Panc1 (cell line): Measurements from ENCODE around the gene L3MBTL3. TPM values are rescaled to one million over a fixed set of nuclear protein-coding genes. Genes with fewer than 3 reads are reported as not detected.

Experiments used
- ATAC-seq: fragments of 200-7000 bp; cut with Tn5 transposase; 2 replicates; pipeline ENCODE4 v1.9.1; 2020; ENCODE audit warnings: mild to moderate bottlenecking, moderate library complexity
- BruUV-seq: library from RNA; stranded (reverse); fragments of 400-500 nt; replicated peaks from 2 replicates; lab custom pipeline; 2021; lab: Mats Ljungman, UMichigan
- CTCF ChIA-PET: fragments of 300-600 bp; sonication (Branson Sonifier 250); formaldehyde crosslinking; loops from one replicate; lab custom pipeline; 2022; ENCODE audit warnings: antibody characterized with exemption; lab: Charles Lee
- POLR2A ChIA-PET: fragments of 300-600 bp; sonication (Branson Sonifier 250); formaldehyde crosslinking; loops from one replicate; lab custom pipeline; 2022; ENCODE audit warnings: antibody characterized with exemption; lab: Charles Lee
- DNase-seq: peaks from one replicate; pipeline ENCODE4 v3.0.0-alpha.2; 2010; ENCODE audit warnings: low read depth, low spot score
- H3K27ac ChIP-seq: 2 replicates; pipeline ENCODE4 v1.5.1; 2011; ENCODE audit warnings: mild to moderate bottlenecking, low read length, inconsistent platforms
- H3K27me3 ChIP-seq: fragments of 200-500 bp; sonication (Bioruptor generic); 2 replicates; pipeline ENCODE4 v1.6.0; 2014; ENCODE audit warnings: low read length, inconsistent platforms; ENCODE audit not compliant: control insufficient read depth, insufficient read depth
- H3K36me3 ChIP-seq: fragments of 200-500 bp; sonication (Bioruptor generic); 2 replicates; pipeline ENCODE4 v1.5.1; 2014; ENCODE audit warnings: inconsistent platforms, mild to moderate bottlenecking, low read length, moderate library complexity; ENCODE audit not compliant: control insufficient read depth, insufficient read depth
- H3K4me1 ChIP-seq: 2 replicates; pipeline ENCODE4 v1.5.1; 2011; ENCODE audit warnings: inconsistent platforms, mild to moderate bottlenecking, low read length, moderate library complexity; ENCODE audit not compliant: control insufficient read depth, insufficient read depth
- H3K4me3 ChIP-seq, 2 experiments: 2 replicates each; pipeline ENCODE4 v1.5.1; 2011 to 2012; ENCODE audit warnings: low read depth in 2 of 2, low read length in 2 of 2, mild to moderate bottlenecking in 2 of 2, inconsistent platforms in 1 of 2, moderate library complexity in 1 of 2
- H3K9me3 ChIP-seq: fragments of 200-500 bp; sonication (Bioruptor generic); 2 replicates; pipeline ENCODE4 v1.5.1; 2014; ENCODE audit warnings: low read depth, mild to moderate bottlenecking, inconsistent platforms, low read length, moderate library complexity; ENCODE audit not compliant: control insufficient read depth, insufficient read depth
- POLR2AphosphoS5 ChIP-seq: IDR thresholded peaks from 2 replicates; pipeline ENCODE4 v1.6.1; 2012; ENCODE audit warnings: mild to moderate bottlenecking, low read depth, low read length, moderate library complexity
- SIN3A ChIP-seq: IDR thresholded peaks from 2 replicates; pipeline ENCODE4 v1.6.1; 2012; ENCODE audit warnings: low read depth, mild to moderate bottlenecking, low read length, moderate library complexity, borderline replicate concordance; ENCODE audit not compliant: insufficient read depth
- TCF7L2 ChIP-seq: IDR thresholded peaks from 2 replicates; pipeline ENCODE4 v1.6.1; 2011; ENCODE audit warnings: mild to moderate bottlenecking, low read depth, low read length, inconsistent platforms
- in situ Hi-C: cut with HindIII; loops from 2 replicates; pipeline ENCODE4 v1.10.0; 2016; ENCODE audit warnings: low sequenced_read_pairs, low pct_unique_long_range_greater_than_20kb
- intact Hi-C: fragments of 100-400 bp; cut with micrococcal nuclease; formaldehyde crosslinking; loops from one replicate; pipeline ENCODE4 v1.10.0; 2022; ENCODE audit not compliant: unreplicated experiment
- total RNA-seq: library from RNA; stranded (reverse); gene quantifications from one replicate; pipeline ENCODE4 v1.2.1, GENCODE V29; 2021; ENCODE audit not compliant: unreplicated experiment
- TF ChIP-seq, protein P1 (sequence below), 2 experiments: IDR thresholded peaks; 2 replicates each; pipeline ENCODE4 v1.6.1; 2011 to 2012; ENCODE audit warnings: low read depth in 2 of 2, control low read depth in 1 of 2, low read length in 1 of 2, mild to moderate bottlenecking in 1 of 2, moderate library complexity in 1 of 2; ENCODE audit not compliant: insufficient read depth in 1 of 2
- TF ChIP-seq, protein P2 (sequence below): fragments of 450-650 bp; IDR thresholded peaks from 2 replicates; pipeline ENCODE4 v1.5.1; 2017; ENCODE audit warnings: mild to moderate bottlenecking

The L3MBTL3 gene
- total RNA-seq, 1 experiment from 2014 or later, result 4.2 TPM

DNA sequence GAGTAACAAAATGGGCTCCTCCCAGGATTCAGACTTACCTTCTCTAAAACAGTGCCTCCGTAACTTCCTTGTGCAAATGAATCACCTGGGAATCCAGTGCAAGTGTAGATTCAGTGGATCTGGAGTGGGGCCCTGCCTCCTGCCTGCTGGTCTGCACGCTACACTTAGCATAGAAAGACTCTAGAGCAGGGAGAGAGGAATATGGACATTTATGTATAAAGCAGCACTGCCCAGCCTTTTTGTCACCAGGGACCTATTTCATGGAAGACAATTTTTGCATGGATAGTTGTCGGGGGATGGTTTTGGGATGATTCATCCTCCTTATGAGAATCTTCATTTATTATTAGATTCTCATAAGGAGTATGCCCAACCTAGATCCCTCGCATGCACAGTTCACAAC lies 42.3 kb upstream of the L3MBTL3 start:
- Histone ChIP-seq H3K9me3 (no peaks in the 10 kb centered on the region), H3K27ac (no peak overlapping the region), H3K4me3 (no peak overlapping the region), H3K27me3 (no peaks in the 10 kb centered on the region), H3K36me3 (no peaks in the 10 kb centered on the region), H3K4me1 (no peaks in the 10 kb centered on the region)
- DNase-seq, result no peak
- intact Hi-C loops (no loop called here), in situ Hi-C loops (no loop called here)
- ChIA-PET CTCF (no interaction called here), POLR2A (no interaction called here)
- no peak for ATAC-seq
- no TSS peak for BruUV-seq
- TF ChIP-seq, protein P1, sequence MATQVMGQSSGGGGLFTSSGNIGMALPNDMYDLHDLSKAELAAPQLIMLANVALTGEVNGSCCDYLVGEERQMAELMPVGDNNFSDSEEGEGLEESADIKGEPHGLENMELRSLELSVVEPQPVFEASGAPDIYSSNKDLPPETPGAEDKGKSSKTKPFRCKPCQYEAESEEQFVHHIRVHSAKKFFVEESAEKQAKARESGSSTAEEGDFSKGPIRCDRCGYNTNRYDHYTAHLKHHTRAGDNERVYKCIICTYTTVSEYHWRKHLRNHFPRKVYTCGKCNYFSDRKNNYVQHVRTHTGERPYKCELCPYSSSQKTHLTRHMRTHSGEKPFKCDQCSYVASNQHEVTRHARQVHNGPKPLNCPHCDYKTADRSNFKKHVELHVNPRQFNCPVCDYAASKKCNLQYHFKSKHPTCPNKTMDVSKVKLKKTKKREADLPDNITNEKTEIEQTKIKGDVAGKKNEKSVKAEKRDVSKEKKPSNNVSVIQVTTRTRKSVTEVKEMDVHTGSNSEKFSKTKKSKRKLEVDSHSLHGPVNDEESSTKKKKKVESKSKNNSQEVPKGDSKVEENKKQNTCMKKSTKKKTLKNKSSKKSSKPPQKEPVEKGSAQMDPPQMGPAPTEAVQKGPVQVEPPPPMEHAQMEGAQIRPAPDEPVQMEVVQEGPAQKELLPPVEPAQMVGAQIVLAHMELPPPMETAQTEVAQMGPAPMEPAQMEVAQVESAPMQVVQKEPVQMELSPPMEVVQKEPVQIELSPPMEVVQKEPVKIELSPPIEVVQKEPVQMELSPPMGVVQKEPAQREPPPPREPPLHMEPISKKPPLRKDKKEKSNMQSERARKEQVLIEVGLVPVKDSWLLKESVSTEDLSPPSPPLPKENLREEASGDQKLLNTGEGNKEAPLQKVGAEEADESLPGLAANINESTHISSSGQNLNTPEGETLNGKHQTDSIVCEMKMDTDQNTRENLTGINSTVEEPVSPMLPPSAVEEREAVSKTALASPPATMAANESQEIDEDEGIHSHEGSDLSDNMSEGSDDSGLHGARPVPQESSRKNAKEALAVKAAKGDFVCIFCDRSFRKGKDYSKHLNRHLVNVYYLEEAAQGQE (IDR thresholded peaks at IDR 0.05; ENCODE audit: insufficient read depth in 1 of 2, low read depth in 2 of 2, low read length in 1 of 2), result no peak
- TF ChIP-seq, protein P2, sequence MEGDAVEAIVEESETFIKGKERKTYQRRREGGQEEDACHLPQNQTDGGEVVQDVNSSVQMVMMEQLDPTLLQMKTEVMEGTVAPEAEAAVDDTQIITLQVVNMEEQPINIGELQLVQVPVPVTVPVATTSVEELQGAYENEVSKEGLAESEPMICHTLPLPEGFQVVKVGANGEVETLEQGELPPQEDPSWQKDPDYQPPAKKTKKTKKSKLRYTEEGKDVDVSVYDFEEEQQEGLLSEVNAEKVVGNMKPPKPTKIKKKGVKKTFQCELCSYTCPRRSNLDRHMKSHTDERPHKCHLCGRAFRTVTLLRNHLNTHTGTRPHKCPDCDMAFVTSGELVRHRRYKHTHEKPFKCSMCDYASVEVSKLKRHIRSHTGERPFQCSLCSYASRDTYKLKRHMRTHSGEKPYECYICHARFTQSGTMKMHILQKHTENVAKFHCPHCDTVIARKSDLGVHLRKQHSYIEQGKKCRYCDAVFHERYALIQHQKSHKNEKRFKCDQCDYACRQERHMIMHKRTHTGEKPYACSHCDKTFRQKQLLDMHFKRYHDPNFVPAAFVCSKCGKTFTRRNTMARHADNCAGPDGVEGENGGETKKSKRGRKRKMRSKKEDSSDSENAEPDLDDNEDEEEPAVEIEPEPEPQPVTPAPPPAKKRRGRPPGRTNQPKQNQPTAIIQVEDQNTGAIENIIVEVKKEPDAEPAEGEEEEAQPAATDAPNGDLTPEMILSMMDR, result no peak
- TF ChIP-seq POLR2AphosphoS5 (no peak), TCF7L2 (no peak), SIN3A (no peak)

DNA sequence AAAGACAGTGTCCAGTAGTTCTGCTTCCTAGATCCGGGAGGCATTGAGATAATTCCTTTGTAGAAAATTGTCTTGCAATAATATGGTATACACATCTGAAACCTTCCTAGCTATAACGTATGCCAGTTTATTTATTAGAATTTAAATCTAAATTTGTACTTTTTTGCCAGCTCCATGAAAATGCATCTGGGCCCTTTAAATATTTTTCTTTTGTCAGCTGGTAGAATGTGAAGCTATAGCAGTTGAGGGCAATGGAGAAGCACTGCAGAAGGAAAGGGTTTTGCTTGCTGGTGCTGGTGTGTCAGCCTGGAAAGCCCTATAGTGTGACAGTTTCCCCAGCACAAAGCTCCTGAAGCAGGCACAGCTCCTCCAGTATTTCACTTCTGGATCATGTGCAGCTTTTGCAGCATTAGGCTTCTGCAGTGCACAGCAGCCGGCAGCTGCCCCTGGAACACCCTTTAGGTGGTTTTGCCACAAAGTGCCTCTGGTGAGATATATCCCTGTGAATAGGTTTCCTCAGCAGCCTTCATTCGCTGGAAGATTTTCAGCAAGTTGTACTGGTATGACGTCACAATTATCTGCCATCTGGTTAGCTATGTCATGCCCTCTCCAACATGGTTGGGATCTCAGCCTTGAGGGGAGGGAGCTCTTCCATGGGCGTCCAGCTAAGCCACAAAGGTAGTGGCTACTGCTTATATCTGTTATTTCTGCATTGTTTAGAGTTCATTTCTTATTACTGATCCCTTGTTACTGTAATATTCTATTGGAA lies 40.0 kb upstream of the L3MBTL3 start:
- H3K27ac ChIP-seq, result no peak overlapping the region
- TF ChIP-seq SIN3A (no peak), POLR2AphosphoS5 (no peak), TCF7L2 (no peak)
- TF ChIP-seq, protein P2, result no peak
- TF ChIP-seq, protein P1 (IDR thresholded peaks at IDR 0.05; ENCODE audit: insufficient read depth in 1 of 2, low read depth in 2 of 2, low read length in 1 of 2), result no peak
- no peaks in the 10 kb centered on the region for H3K27me3 ChIP-seq
- in situ Hi-C loops, result no loop called here
- BruUV-seq, result no TSS peak
- no peaks in the 10 kb centered on the region for H3K9me3 ChIP-seq
- no peaks in the 10 kb centered on the region for H3K4me1 ChIP-seq
- ChIA-PET POLR2A (no interaction called here), CTCF (no interaction called here)
- H3K36me3 ChIP-seq, result no peaks in the 10 kb centered on the region
- H3K4me3 ChIP-seq, result no peak overlapping the region
- intact Hi-C loops, result no loop called here
- no peak for ATAC-seq
- no peak for DNase-seq
